ENCODE data around the gene TNRC18.
A peak's percentile ranks its signal among the peaks of the same experiment; 100 is the strongest.

- TF ChIP-seq CTCF (IDR thresholded peaks at IDR 0.05; ENCODE audit: insufficient read depth, low read length, poor library complexity, severe bottlenecking), result peak; percentile 44
- no peak for TF ChIP-seq EZH2phosphoT487 (conservative IDR thresholded peaks at IDR 0.05; ENCODE audit: low read length)
Observed at GRCh38 chr7:5284304-5285281, 139.0 kb downstream of the TNRC18 start.

All from SU-DHL-6 (cell line).